Renal pelvis (tissue), 4 donors: Measurements from ENCODE around the gene FMNL1. TPM values are rescaled to one million over a fixed set of nuclear protein-coding genes. Genes with fewer than 3 reads are reported as not detected.

Source experiments
- DNase-seq: peaks from one replicate; pipeline ENCODE4 v3.0.0-alpha.2; 2013
- polyA plus RNA-seq, 3 donors: library from polyadenylated mRNA; unstranded; fragments of 120-200 nt; gene quantifications; one replicate each; pipeline ENCODE4 v1.2.1, GENCODE V29; 2013; ENCODE audit not compliant: insufficient read length in 3 of 3

Gene FMNL1
- polyA plus RNA-seq, 3 donors: 5.4 to 7.0 (median 6.3) TPM

GRCh38 chr17:45279898-45280297 lies 58.2 kb downstream of the FMNL1 start:
- DNase-seq: no peak

GRCh38 chr17:45282683-45283644 lies 61.3 kb downstream of the FMNL1 start:
- DNase-seq: no peak

- DNase-seq: no peak
Observed at GRCh38 chr17:45283711-45284110, 62.0 kb downstream of the FMNL1 start.

- DNase-seq: no peak
Observed at GRCh38 chr17:45284176-45285140, 62.8 kb downstream of the FMNL1 start.

- no peak for DNase-seq
Observed at GRCh38 chr17:45286286-45286685, 64.6 kb downstream of the FMNL1 start.

GRCh38 chr17:45287526-45288500 lies 66.1 kb downstream of the FMNL1 start:
- DNase-seq: no peak

GRCh38 chr17:45288825-45289224 lies 67.1 kb downstream of the FMNL1 start:
- no peak for DNase-seq

GRCh38 chr17:45289301-45290268 lies 67.9 kb downstream of the FMNL1 start:
- no peak for DNase-seq

GRCh38 chr17:45290269-45290765 lies 68.6 kb downstream of the FMNL1 start:
- no peak for DNase-seq

GRCh38 chr17:45291171-45291805 lies 69.6 kb downstream of the FMNL1 start:
- DNase-seq: no peak

GRCh38 chr17:45292696-45293412 lies 71.2 kb downstream of the FMNL1 start:
- no peak for DNase-seq

- DNase-seq: no peak
Observed at GRCh38 chr17:45293413-45294211, 71.9 kb downstream of the FMNL1 start.

GRCh38 chr17:45294506-45294905 lies 72.8 kb downstream of the FMNL1 start:
- DNase-seq: no peak

GRCh38 chr17:45296003-45296832 lies 74.5 kb downstream of the FMNL1 start:
- DNase-seq: no peak

- DNase-seq: no peak
Observed at GRCh38 chr17:45296833-45297124, 75.1 kb downstream of the FMNL1 start.
